ENCODE measurements around the gene PLOD1.

PLOD1 gene

DNA sequence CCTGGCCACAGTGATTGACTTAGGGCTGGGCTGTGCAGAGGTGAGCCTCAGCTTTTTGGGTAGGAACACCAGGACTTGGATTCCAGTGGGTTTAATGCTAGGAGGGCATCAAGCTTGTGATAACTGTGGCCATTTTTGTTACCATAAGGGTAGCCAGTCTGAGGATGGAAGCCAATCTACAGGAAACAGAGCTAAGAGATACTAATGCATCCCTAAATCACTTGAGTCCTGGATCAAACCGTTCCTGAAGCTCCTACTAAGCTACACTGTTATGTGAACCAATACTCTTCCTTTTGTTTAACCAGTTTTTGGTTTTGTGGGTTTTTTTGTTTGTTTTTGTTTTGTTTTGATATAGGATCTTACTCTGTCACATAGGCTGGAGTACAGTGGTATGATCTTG is 20.5 kb upstream of the PLOD1 start:
- no peak for DNase-seq (ENCODE audit: low read depth)
- TF ChIP-seq, protein P1, sequence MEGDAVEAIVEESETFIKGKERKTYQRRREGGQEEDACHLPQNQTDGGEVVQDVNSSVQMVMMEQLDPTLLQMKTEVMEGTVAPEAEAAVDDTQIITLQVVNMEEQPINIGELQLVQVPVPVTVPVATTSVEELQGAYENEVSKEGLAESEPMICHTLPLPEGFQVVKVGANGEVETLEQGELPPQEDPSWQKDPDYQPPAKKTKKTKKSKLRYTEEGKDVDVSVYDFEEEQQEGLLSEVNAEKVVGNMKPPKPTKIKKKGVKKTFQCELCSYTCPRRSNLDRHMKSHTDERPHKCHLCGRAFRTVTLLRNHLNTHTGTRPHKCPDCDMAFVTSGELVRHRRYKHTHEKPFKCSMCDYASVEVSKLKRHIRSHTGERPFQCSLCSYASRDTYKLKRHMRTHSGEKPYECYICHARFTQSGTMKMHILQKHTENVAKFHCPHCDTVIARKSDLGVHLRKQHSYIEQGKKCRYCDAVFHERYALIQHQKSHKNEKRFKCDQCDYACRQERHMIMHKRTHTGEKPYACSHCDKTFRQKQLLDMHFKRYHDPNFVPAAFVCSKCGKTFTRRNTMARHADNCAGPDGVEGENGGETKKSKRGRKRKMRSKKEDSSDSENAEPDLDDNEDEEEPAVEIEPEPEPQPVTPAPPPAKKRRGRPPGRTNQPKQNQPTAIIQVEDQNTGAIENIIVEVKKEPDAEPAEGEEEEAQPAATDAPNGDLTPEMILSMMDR (conservative IDR thresholded peaks at IDR 0.05; ENCODE audit: low read depth, low read length) = no peak
- no peak overlapping the region for H3K4me3 ChIP-seq (ENCODE audit: low read length)

GRCh38 chr1:11918799-11919519 is 15.6 kb upstream of the PLOD1 start:
- no peak overlapping the region for H3K4me3 ChIP-seq (ENCODE audit: low read length)
- TF ChIP-seq, protein P1 (conservative IDR thresholded peaks at IDR 0.05; ENCODE audit: low read depth, low read length) = no peak
- DNase-seq (ENCODE audit: low read depth) = peak; percentile 65

DNA sequence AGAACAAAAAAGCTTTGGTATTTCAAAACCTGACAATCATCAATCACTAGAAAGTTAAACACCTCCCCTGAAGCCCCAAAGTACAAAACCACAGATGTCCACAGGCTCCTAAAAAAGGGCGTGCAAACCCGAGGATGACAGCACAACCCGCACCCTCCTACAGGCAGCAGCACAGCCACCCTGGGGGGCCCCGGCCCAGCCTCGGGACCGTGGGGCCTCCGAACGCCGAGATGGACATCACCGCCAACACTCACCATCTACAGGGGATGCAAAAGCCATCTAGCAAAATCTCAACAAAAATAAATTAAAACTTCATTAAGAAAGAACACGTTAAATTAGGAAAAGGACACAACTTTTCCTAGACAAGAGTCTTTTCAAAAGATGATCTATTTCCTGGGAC is 14.9 kb upstream of the PLOD1 start:
- no peak overlapping the region for H3K4me3 ChIP-seq (ENCODE audit: low read length)
- TF ChIP-seq, protein P1 (conservative IDR thresholded peaks at IDR 0.05; ENCODE audit: low read depth, low read length) = no peak
- no peak for DNase-seq (ENCODE audit: low read depth)

- TF ChIP-seq, protein P1 (conservative IDR thresholded peaks at IDR 0.05; ENCODE audit: low read depth, low read length) = no peak
- DNase-seq (ENCODE audit: low read depth) = no peak
- H3K4me3 ChIP-seq (ENCODE audit: low read length) = no peak overlapping the region
These were observed 14.1 kb upstream of the PLOD1 start for GRCh38 chr1:11920239-11920903.

DNA sequence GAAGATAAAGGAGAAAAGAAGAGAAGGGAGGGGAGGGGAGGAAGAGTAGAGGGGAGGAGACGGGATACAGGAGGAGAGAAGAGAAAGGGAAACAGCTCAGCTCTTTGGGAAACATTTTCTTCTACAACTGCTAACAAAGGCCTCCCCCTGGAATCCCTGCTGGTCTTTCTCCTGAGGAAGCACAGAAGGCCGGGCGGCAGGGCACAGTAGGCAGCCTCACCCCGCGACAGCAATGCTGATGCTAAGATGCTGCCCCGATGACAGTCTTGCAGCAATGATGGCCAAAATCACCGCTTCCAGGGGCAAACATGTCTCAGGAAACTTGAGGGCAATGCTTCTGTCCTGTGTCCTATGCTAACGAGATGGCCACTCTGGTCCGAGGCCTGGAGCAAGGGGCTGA is 13.5 kb upstream of the PLOD1 start:
- DNase-seq (ENCODE audit: low read depth) = no peak
- TF ChIP-seq, protein P1 (conservative IDR thresholded peaks at IDR 0.05; ENCODE audit: low read depth, low read length) = no peak
- H3K4me3 ChIP-seq (ENCODE audit: low read length) = no peak overlapping the region

- H3K4me3 ChIP-seq (ENCODE audit: low read length) = no peak overlapping the region
- TF ChIP-seq, protein P1 (conservative IDR thresholded peaks at IDR 0.05; ENCODE audit: low read depth, low read length) = no peak
- no peak for DNase-seq (ENCODE audit: low read depth)
These were observed 11.3 kb upstream of the PLOD1 start for GRCh38 chr1:11923069-11923826.

Measured in retinal pigment epithelial cell (primary cell).